Activated CD4-positive, CD25-positive, alpha-beta regulatory T cell treated with anti-CD3 and anti-CD28 coated beads, Interleukin-2, amount 50 U/mL, for 16 hours (primary cell): ENCODE results near the gene HPSE2.

Experiments
- DNase-seq: peaks from one replicate; pipeline ENCODE4 v3.0.0-alpha.2; 2020; ENCODE audit warnings: low read depth, low spot score

The HPSE2 gene

DNA sequence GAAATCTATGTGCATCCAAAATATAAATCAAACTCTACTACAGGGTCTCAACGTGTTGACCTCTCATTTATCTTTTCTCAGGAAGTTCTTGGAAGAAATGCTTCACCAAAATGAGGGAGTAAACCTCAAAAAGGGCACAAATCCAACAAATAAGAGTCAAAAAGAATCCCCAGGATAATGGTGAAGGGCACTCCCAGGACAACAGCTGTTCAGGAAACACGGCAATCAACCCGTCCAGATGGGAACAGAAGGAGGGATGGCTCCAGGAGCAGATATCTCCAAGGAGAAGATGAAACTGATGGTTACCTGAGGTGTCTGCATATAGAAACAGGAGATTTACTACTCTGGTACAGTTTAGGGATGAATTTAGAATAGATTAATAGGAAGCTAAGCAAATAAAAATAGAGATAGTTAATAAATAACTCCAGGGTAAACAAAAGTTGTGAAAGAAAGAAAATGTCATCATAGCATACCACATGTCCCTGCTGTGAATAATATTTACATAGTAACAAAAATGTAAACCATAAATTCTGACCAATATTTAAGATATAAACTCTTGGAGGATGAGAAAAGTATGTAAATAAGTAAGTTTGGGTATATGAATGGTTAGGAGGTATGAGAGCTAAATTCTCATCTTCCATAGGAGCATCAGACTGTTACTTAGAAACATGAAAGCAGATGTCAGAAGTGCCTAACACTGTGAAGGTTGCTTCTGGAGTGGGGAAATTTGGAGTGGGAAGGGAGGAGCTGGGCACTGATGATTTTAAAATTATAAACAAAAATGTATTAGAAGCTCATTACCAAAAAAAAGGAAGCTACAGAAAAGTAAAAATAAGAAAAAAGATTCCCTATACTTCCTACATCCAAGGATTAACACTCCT lies 551.4 kb downstream of the HPSE2 start:
- DNase-seq: no peak

DNA sequence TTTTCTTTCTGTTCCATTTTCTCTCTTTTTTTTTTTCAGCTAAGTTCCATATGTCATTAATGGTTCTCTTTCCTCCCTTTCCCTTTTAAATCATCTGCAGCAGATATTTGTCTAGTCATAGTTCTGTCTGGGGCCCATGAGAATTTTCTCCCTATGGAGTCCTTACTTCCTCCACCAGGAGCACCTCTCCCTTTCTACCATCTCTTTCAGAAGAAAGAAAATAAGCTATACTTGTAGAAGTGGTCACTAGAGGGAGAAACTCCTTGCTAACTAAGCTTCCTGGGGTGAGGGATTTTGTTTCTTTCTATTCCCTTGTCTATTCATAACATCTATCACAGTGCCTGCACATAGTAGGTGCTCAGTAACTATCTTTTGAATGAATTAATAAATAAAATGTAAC lies 558.8 kb downstream of the HPSE2 start:
- DNase-seq: no peak

DNA sequence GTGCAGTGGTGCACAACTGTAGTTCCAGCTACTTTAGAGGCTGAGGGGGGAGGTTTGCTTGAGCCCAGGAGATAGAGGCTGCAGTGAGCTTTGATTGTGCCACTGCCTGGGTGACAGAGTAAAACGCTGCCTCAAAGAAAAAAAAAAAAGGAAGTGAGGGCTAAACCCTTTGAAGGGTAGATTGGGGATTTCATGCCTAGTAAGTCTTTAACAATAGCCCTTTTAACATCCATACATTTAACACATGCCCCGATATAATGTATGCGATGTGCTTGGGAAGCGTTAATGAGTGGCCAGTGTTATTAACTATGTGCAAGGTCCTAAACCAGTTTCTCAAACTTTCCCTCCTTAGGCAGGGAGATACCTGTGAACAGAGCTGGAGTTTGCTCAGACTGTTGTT lies 559.8 kb downstream of the HPSE2 start:
- DNase-seq: no peak

DNA sequence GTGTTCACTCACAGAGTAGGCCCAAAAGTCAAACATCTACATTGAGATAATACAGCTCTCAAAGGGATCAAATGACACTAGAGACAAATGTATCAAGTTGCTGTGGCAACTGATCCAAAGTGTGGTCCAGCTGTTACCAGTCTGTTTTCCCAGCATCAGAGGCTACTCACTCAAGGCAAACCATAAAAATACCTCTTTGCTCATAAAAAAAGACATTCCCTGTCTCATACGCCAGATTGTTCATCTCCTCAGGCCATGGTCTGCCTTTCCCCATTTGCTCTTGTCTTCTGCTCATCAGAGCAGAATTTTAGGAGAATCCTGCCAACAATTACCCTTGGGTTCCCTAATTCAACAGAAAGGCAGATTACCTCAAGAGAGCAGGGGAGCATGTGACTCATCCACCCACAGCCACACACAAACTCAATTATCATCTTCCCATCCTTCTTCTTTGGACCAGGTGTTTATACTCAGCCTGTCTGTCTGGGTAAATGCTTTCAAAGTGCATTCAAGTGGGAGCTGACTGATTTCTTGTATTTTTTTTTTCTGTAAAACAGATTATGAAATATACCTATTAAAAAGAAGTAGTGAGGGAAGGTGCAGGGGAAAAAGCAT lies 562.4 kb downstream of the HPSE2 start:
- no peak for DNase-seq

DNA sequence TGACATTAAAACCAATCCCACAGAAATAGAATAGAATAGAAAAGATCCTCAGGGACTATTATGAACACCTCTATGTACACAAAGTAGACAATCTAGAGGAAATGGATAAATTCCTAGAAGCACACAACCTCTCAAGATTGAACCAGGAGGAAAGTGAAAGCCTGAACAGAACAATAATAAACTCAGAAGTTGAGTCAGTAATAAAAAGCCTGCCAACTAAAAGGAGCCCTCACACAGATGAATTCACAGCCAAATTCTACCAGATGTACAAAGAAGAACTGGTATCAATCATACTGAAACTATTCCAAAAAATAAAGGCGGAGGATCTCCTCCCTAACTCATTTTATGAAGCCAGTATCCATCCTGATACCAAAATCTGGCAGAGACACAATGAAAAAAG lies 568.6 kb downstream of the HPSE2 start:
- DNase-seq: no peak

DNA sequence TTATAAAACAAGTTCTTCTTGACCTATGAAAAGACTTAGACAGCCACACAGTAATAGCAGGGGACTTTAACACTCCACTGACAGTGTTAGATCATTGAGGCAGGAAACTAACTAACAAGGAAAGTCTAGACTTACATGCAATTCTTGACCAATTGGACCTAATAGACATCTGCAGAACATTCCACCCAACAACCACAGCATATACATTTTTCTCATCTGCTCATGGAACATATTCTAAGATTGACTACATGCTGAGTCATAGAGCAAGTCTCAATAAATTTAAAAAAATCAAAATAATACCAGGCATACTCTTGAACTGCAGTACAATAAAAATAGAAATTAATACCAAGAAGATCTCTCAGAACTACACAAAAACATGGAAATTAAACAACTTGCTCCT lies 569.4 kb downstream of the HPSE2 start:
- no peak for DNase-seq

DNA sequence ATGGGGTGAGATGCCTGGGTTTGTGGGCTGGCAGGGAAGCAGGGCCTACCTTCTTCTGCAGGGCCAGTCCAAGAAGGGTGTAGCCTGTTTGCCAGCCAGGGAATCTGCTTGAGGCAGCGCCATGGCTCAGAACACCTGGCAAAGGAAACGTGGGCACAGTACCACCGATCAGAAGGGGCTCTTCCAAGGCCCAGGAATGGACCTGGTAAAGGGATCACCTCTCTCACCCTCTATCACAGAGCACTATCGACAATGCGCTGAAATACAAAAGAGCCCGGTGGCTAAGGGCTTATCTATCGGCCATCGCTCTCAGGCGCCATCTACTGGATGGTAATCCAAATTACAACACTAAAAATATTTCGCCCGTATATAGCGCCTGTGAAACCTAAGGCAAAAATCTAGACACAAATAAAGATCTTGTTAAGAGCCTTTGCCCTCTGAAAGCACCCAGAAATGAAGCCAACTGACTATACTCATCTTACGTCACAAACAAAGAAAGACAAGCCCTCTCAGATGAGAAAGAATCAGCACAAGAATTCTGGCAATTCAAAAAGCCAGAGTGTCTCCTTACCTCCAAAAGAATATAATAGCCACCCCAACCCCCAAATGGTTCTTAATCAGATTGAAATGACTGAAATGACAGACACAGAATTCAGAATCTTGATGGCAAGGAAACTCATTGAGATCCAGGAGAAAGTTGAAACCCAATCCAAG lies 571.2 kb downstream of the HPSE2 start:
- DNase-seq: no peak

DNA sequence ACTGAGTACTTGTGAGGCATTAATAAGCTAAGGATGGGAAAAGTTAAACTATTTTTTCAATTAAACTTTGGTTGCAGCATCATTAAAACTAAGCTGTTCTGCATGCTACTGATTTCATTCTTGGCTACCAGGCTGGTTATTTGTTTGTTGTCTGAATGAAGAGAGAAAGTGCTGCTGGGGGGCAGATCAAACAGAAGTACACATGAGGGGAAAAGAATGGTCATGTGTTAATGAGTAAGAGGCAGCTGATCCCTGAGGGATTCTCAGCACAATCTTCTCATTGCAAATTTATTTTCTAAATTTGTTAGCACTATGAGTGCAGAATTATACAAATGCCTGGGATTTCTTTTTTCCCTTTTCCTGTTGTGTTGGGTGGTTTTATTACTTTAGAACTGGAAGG lies 575.7 kb downstream of the HPSE2 start:
- DNase-seq: no peak

DNA sequence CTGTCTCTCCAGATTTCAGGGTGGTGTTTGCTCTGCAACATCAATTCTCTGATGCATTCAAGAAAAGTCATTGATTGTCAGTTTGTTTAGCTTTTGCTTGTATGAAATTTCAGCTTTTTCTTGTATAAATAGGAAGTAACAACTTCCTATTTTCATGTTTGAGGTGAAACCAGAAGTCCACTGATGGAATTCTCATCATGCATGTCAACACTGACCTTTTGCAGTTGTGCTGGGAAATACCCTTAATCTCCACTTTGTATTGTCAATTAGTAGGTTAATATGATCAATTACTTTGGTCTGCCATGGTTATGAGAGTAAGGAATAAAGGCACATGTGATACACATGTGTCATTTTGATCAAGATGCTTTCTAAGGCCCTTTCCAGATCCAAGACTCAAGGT lies 580.2 kb downstream of the HPSE2 start:
- DNase-seq: no peak

DNA sequence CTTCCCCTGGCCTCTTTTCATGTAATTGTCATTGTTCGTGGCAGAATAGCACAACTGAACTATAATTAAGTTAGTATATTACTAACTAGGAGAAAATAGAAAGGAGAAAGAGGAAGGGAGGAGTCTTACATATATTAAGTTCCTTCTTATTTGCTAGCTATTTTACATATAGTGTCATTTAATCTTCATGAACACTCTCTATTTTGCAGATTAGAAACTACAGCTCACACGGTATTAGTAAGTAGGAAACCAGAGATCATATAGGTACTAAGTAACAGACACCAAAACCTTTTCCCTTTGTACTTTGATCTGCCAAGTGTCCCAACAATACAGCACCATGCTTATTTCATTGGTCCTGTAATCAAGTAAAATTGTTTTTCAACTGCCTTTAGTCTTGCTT lies 586.5 kb downstream of the HPSE2 start:
- no peak for DNase-seq

DNA sequence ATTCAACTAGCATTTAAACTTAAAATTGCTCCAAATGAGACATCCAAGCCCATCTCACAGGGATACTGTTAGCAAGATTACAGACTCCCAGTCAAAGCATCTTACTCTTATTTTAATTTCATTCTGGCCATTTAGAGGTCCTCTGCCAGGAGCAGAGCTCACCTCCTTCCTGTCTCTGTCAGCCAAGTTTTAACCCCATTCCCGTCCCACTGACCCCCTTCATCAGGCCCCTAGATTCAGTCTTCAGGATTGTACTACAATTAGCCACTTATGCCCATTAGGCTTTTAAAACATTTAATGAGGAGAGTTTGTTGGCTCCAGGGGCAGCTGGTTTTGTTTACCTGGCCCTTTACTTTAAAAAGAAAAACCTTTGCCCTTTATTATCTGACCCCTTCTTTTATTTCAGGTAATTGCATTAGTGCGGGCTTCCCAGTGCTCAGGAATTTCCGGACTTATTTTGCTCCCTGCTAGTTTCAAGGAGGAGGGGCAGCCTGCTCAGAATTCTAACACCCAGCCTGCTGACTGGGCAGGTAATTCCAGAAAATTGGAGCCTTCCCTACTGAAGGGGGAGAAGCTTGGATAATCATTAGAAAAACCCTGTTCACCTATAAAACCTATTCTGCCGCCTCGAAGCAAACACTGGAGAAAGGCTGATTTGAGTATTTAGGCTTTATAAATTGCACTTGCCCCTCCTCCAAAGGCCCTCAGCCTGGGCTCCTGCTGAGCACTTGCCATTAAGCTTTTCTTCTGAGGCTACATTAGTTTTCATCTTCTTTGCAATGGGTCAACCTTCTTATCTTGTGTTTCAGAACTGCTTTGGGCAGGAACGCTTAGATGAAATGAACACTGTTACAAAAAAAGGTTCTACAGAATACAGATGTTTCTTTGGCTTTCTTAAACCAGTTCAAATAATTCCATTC lies 588.4 kb downstream of the HPSE2 start:
- DNase-seq: no peak

DNA sequence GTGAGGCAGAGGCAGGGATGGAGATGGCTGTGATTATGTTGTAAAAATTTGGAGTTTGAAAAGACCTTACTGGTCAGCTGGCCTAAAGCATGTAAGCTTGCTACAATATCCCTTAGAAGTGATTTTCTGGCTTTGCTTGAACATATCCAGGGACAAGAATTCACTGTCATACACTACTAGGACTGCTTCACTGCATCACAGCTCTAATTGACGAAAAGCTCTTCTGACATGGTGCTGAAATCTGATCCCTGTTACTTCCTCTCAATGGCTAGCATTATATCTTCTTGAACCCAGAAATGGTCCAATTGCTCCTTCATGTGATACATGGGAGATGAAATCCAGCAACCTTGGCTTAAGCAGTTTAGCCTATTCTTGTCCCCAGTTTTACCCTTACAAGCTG lies 591.2 kb downstream of the HPSE2 start:
- no peak for DNase-seq

DNA sequence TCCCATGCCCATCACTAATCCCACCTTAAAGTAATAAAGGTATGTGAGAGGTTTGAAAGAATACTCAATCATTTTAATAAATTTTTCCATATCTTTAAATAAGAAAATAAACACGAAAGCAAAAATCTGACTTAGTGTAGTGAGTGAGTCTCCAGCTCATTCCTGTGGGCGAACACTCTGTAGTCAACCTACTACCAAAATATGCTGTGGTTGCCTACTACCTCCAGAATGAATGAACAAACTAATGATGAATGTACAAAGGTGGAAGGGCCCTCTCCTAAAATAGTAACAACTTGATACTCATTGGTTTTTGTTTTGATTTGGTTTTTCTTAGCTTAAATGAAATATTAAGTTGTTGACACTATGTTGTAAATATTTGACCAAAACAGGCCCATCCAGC lies 593.4 kb downstream of the HPSE2 start:
- DNase-seq: no peak

DNA sequence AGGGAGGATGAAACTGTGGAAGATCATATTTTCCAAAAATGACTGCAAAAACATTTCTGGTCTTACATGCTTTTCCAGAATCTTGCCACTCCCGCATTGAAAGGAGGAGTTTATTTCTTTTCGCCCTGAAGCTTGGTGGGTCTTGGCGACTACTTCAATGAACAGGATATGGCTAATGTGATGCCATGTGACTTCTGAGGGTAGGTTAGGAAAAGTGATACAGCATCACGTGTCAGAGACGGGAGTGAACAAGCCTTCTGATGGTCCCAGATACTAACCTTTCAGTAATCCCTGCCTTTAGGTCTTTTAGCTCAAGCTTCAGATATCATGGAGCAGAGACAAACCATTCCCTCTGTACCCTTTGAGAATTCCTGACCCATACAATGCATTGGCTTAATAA lies 596.7 kb downstream of the HPSE2 start:
- DNase-seq: no peak

DNA sequence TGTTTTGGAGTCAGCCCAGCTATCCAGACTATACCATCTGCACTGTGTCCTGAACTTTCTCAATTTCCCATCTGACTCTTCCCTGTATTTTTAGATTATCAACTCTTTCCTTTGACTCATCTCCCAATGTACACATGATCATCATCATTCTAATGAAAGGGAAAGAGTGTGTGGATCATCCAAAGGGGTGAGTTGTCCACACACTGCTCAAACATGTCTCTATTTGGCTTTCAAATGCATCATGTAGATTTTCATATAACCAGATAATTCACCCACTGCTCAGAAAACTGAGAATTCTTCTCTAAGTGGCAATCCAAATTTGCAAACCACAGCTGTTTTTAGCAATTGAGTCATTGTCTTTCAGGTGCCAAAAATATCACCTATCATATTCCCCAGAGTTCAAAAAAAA lies 598.7 kb downstream of the HPSE2 start:
- no peak for DNase-seq

DNA sequence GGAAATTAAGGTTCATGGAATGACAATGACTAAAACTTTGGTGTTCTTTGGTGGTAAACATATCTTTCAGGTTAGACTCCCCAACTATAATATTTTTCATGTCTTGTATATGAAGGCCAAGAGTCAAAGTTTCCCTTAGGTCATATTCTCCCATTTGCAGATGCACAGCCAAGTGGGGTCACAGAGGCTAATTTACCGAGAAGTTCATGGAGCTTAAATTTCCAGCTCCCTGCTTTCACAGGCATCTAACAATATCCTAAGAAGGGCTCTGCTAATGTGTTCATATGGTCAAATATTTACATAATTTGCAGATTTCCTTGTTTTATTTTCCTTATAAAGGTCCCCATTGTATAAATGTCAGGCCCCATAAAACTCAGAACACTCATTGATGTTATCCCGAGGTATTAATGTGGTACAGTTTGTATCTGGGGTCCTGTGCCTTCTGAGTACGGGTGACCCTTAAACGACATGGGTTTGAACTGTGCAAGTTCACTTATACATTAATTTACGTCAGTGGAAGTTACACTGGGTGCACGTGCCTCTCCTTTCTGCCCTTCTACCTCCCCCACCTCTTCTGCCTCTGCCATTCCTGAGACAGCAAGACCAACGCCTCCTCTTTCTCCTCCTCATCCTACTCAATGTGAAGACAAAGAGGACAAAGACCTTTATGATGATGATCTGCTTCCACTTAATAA lies 603.0 kb downstream of the HPSE2 start:
- DNase-seq: no peak

DNA sequence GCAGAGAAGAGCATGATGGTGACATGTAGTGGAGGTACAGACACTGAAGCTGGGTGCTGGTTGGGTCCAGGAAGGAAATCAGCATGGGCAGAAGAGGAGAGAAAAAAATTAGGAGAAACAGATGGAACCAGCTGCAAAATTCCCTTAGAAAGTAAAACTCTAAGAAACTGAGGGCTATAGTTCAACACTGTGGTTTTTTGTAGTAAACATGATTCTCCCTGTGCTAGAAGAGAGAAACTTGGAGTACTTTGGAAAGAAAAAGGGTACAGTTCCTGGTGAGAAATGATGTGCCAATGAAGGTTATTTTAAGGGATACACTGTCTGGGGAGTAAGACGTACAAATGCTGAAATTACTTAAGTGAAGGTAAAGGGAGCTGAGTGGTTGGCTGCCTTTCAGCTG lies 607.4 kb downstream of the HPSE2 start:
- no peak for DNase-seq

DNA sequence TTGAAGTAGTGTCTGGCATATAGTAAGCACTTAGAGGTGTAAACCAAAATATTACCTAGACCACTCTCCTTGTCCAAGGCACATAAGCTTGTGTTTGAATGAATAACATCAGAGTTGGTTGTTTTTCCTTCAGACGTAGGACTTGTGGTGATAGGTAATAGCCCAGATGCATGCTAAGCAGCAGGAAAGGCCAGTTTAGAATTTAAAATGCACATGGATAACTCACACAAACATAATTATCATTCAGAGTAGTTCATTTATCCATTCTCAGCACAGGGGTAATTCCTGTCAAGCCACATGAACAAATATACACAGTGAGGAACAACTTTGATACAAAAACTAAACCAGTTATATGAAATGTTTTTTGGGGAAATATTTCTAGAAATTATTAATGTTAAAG lies 607.9 kb downstream of the HPSE2 start:
- no peak for DNase-seq

DNA sequence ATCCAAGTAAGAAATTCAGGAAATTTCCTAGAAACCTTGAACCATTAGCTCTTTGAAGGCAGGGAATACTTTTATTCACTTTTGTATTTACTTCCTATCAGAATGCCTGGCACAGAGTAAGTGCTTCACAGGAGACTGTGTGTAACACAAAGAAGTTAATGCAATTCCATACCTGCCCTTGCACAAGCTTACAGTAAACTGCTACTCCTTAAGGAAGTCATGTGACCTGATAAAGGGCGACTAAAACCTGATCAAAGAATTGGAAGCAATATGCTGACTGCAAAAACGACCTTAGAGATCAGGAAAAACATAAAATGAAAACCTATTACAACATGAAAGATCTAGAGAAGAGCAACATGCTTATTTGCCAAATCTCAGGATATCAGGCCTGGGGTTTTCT lies 610.7 kb downstream of the HPSE2 start:
- DNase-seq: no peak

DNA sequence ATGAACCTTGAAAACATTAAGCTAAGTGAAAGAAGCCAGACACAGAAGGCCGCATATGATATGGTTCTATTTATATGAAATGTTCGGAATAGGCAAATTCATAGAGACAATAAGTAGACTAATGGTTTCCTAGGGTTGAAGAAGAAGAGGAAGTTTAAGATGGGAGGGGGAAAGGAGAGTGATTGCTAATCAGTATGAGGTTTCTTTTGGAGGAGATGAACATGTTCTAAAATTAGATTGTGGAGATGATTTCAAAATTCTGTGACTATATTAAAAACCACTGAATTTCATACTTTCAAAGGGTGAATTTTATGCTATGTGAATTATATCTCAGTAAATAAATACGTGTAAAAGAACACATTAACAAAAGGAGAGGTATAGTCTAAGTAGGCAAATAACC lies 612.5 kb downstream of the HPSE2 start:
- DNase-seq: no peak

DNA sequence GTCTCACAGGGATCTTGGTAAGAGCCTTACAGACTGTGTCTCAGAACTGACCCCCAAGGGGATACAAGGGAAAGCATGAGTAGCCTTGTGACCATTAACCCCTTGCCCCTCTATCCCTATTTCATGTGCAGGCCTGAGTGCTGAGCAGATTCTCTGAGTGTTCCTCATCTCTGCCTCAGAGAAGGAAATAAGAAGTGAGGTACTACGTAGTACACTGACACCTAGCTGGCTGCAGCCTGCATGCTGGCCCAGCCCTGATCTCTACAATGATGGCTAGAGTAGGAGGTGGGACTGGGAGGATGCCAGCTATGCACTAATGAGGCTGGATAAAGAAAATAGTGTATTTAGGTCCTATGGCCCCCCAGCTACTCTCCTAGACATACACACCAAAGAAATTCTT lies 614.0 kb downstream of the HPSE2 start:
- no peak for DNase-seq
